Neural progenitor cell (in vitro differentiated cells): ENCODE measurements around the gene ANKS1B. TPM values are rescaled to one million over a fixed set of nuclear protein-coding genes. Genes with fewer than 3 reads are reported as not detected.

Experiments
- DNase-seq: peaks from one replicate; pipeline ENCODE4 v3.0.0-alpha.2; 2016; ENCODE audit warnings: low spot score
- H2AFZ ChIP-seq: fragments of 200-600 bp; sonication (generic); replicated peaks from 2 replicates; pipeline ENCODE4 v1.6.1; 2016; ENCODE audit warnings: antibody characterized with exemption
- H3F3A ChIP-seq: fragments of 200-600 bp; sonication (generic); 2 replicates; pipeline ENCODE4 v1.6.1; 2016; ENCODE audit warnings: antibody characterized with exemption, low read depth
- H3K27ac ChIP-seq: fragments of 200-600 bp; sonication (generic); 2 replicates; pipeline ENCODE4 v1.5.1; 2016; ENCODE audit warnings: mild to moderate bottlenecking
- H3K27me3 ChIP-seq: fragments of 200-600 bp; sonication (generic); 2 replicates; pipeline ENCODE4 v1.6.1; 2016; ENCODE audit warnings: mild to moderate bottlenecking, moderate library complexity
- H3K36me3 ChIP-seq: fragments of 200-600 bp; sonication (generic); 2 replicates; pipeline ENCODE4 v1.5.1; 2016
- H3K4me1 ChIP-seq: fragments of 200-600 bp; sonication (generic); 2 replicates; pipeline ENCODE4 v1.6.1; 2016; ENCODE audit warnings: mixed run types
- H3K4me2 ChIP-seq: fragments of 200-600 bp; sonication (generic); 2 replicates; pipeline ENCODE4 v1.6.1; 2016
- H3K4me3 ChIP-seq: fragments of 200-600 bp; sonication (generic); 2 replicates; pipeline ENCODE4 v1.5.1; 2016
- H3K79me2 ChIP-seq: fragments of 200-600 bp; sonication (generic); 2 replicates; pipeline ENCODE4 v1.6.1; 2016; ENCODE audit warnings: low read depth
- H3K9ac ChIP-seq: fragments of 200-600 bp; sonication (generic); 2 replicates; pipeline ENCODE4 v1.6.1; 2016
- H3K9me3 ChIP-seq: fragments of 200-600 bp; sonication (generic); 2 replicates; pipeline ENCODE4 v1.5.1; 2016; ENCODE audit warnings: low read depth
- H4K20me1 ChIP-seq: fragments of 200-600 bp; sonication (generic); 2 replicates; pipeline ENCODE4 v1.6.1; 2016; ENCODE audit warnings: low read depth
- H3K27ac Mint-ChIP-seq: 3 replicates; pipeline ENCODE4 v1.8.0; 2021; ENCODE audit warnings: mixed read lengths
- H3K27me3 Mint-ChIP-seq: 2 replicates; pipeline ENCODE4 v1.8.0; 2022; ENCODE audit warnings: low read depth, mild to moderate bottlenecking, inconsistent platforms, moderate library complexity, mixed read lengths; ENCODE audit not compliant: insufficient read depth
- H3K36me3 Mint-ChIP-seq: 3 replicates; pipeline ENCODE4 v1.8.0; 2021; ENCODE audit warnings: mixed read lengths
- H3K4me1 Mint-ChIP-seq: 3 replicates; pipeline ENCODE4 v1.8.0; 2021; ENCODE audit warnings: mixed read lengths
- H3K4me3 Mint-ChIP-seq: 3 replicates; pipeline ENCODE4 v1.8.0; 2021; ENCODE audit warnings: mild to moderate bottlenecking, moderate library complexity, mixed read lengths
- H3K9me3 Mint-ChIP-seq: 3 replicates; pipeline ENCODE4 v1.8.0; 2020; ENCODE audit warnings: mixed read lengths
- CTCF ChIP-seq: fragments of 200-600 bp; sonication (generic); IDR thresholded peaks from 2 replicates; pipeline ENCODE4 v1.5.1; 2017; ENCODE audit warnings: antibody characterized with exemption, mild to moderate bottlenecking
- EZH2 ChIP-seq: fragments of 200-600 bp; sonication (generic); IDR thresholded peaks from 2 replicates; pipeline ENCODE4 v1.6.1; 2017; ENCODE audit warnings: antibody characterized with exemption, mild to moderate bottlenecking, moderate library complexity
- EZH2phosphoT487 ChIP-seq: fragments of 200-600 bp; sonication (generic); IDR thresholded peaks from 2 replicates; pipeline ENCODE4 v1.6.1; 2017; ENCODE audit warnings: antibody characterized with exemption
- total RNA-seq: library from RNA; depleted of rRNA; stranded (reverse); fragments of >200 nt; gene quantifications from 2 replicates; pipeline ENCODE4 v1.2.3, GENCODE V29; 2015; ENCODE audit warnings: low replicate concordance

Gene ANKS1B
- total RNA-seq, 1 donor from 2014 or later: 7.9 TPM

- no peaks in the 10 kb centered on the region for H3F3A ChIP-seq
- H3K36me3 ChIP-seq: no peaks in the 10 kb centered on the region
- H3K4me1 ChIP-seq: no peaks in the 10 kb centered on the region
- H3K27ac ChIP-seq: no peak overlapping the region
- H3K27ac Mint-ChIP-seq: no peak overlapping the region
- H3K9me3 Mint-ChIP-seq: no peaks in the 10 kb centered on the region
- H3K27me3 ChIP-seq: no peaks in the 10 kb centered on the region
- H3K4me1 Mint-ChIP-seq: peaks cover 17% of the 10 kb centered on the region
- no peak overlapping the region for H3K4me3 ChIP-seq
- DNase-seq: no peak
- H3K4me3 Mint-ChIP-seq: no peak overlapping the region
- H3K4me2 ChIP-seq: no peak overlapping the region
- no peaks in the 10 kb centered on the region for H3K36me3 Mint-ChIP-seq
- no peaks in the 10 kb centered on the region for H4K20me1 ChIP-seq
- TF ChIP-seq CTCF (no peak), EZH2phosphoT487 (no peak), EZH2 (no peak)
- no peaks in the 10 kb centered on the region for H3K79me2 ChIP-seq
- H2AFZ ChIP-seq: no peak overlapping the region
- peaks cover 2% of the 10 kb centered on the region for H3K27me3 Mint-ChIP-seq
- no peaks in the 10 kb centered on the region for H3K9me3 ChIP-seq
- H3K9ac ChIP-seq: no peak overlapping the region
Measured at GRCh38 chr12:99027461-99027860, 957.3 kb downstream of the ANKS1B start.

GRCh38 chr12:99027055-99027393 is 957.7 kb downstream of the ANKS1B start:
- no peak overlapping the region for H3K4me3 ChIP-seq

GRCh38 chr12:99026332-99027054 is 958.2 kb downstream of the ANKS1B start:
- H3K4me1 ChIP-seq: no peaks in the 10 kb centered on the region
- H4K20me1 ChIP-seq: no peaks in the 10 kb centered on the region
- Mint-ChIP-seq H3K36me3 (no peaks in the 10 kb centered on the region), H3K4me3 (no peak overlapping the region), H3K27ac (no peak overlapping the region), H3K9me3 (no peaks in the 10 kb centered on the region), H3K4me1 (peaks cover 17% of the 10 kb centered on the region), H3K27me3 (peaks cover 2% of the 10 kb centered on the region)
- no peaks in the 10 kb centered on the region for H3K79me2 ChIP-seq
- no peak overlapping the region for H2AFZ ChIP-seq
- no peak for DNase-seq
- no peak overlapping the region for H3K27ac ChIP-seq
- no peaks in the 10 kb centered on the region for H3K36me3 ChIP-seq
- H3K4me2 ChIP-seq: no peak overlapping the region
- TF ChIP-seq EZH2phosphoT487: no peak
- no peak for TF ChIP-seq CTCF
- TF ChIP-seq EZH2: no peak
- H3F3A ChIP-seq: no peaks in the 10 kb centered on the region
- no peak overlapping the region for H3K9ac ChIP-seq
- H3K27me3 ChIP-seq: no peaks in the 10 kb centered on the region
- H3K4me3 ChIP-seq: no peak overlapping the region
- H3K9me3 ChIP-seq: no peaks in the 10 kb centered on the region

More at GRCh38 chr12:99027055-99027393, 957.7 kb downstream of the ANKS1B start:
- peaks cover 17% of the 10 kb centered on the region for H3K4me1 Mint-ChIP-seq
- no peaks in the 10 kb centered on the region for H3K9me3 Mint-ChIP-seq
- H3K27me3 Mint-ChIP-seq: peaks cover 2% of the 10 kb centered on the region
- no peaks in the 10 kb centered on the region for H3K79me2 ChIP-seq
- no peaks in the 10 kb centered on the region for H3K9me3 ChIP-seq
- no peak overlapping the region for H3K9ac ChIP-seq
- no peak overlapping the region for H3K4me2 ChIP-seq
- TF ChIP-seq EZH2 (no peak), EZH2phosphoT487 (no peak), CTCF (no peak)
- H3K27me3 ChIP-seq: no peaks in the 10 kb centered on the region
- H3K36me3 Mint-ChIP-seq: no peaks in the 10 kb centered on the region
- H3K27ac ChIP-seq: no peak overlapping the region
- H3K4me1 ChIP-seq: no peaks in the 10 kb centered on the region
- no peak overlapping the region for H3K4me3 Mint-ChIP-seq
- no peak overlapping the region for H3K27ac Mint-ChIP-seq
- H2AFZ ChIP-seq: no peak overlapping the region
- H4K20me1 ChIP-seq: no peaks in the 10 kb centered on the region
- H3F3A ChIP-seq: no peaks in the 10 kb centered on the region
- no peaks in the 10 kb centered on the region for H3K36me3 ChIP-seq
- DNase-seq: no peak
